Measurements from ENCODE around the gene USP37. TPM values are rescaled to one million over a fixed set of nuclear protein-coding genes. Genes with fewer than 3 reads are reported as not detected.

USP37 gene
- total and polyA plus RNA-seq, 2 of the 13 experiments (the other 11 are each of a cell fraction or from before 2014, with no cell fraction given), result 6.5 to 30.6 TPM

GRCh38 chr2:218406949-218407618 lies 161.1 kb downstream of the USP37 start (continued):
- no peak for TF ChIP-seq ZNF142 (CRISPR knock-in tag; IDR thresholded peaks at IDR 0.05)
- no peak for TF ChIP-seq ONECUT2 (CRISPR knock-in tag; IDR thresholded peaks at IDR 0.05)
- no peak for TF ChIP-seq PHF20 (CRISPR knock-in tag; IDR thresholded peaks at IDR 0.05)
- TF ChIP-seq CBX5 (CRISPR knock-in tag; IDR thresholded peaks at IDR 0.05; ENCODE audit: borderline replicate concordance), result no peak
- TF ChIP-seq TEAD2 (CRISPR knock-in tag; IDR thresholded peaks at IDR 0.05), result no peak
- TF ChIP-seq NONO (IDR thresholded peaks at IDR 0.05), result no peak
- TF ChIP-seq NONO (CRISPR knock-in tag; conservative IDR thresholded peaks at IDR 0.05), result no peak
- TF ChIP-seq, protein P1, sequence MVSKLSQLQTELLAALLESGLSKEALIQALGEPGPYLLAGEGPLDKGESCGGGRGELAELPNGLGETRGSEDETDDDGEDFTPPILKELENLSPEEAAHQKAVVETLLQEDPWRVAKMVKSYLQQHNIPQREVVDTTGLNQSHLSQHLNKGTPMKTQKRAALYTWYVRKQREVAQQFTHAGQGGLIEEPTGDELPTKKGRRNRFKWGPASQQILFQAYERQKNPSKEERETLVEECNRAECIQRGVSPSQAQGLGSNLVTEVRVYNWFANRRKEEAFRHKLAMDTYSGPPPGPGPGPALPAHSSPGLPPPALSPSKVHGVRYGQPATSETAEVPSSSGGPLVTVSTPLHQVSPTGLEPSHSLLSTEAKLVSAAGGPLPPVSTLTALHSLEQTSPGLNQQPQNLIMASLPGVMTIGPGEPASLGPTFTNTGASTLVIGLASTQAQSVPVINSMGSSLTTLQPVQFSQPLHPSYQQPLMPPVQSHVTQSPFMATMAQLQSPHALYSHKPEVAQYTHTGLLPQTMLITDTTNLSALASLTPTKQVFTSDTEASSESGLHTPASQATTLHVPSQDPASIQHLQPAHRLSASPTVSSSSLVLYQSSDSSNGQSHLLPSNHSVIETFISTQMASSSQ (IDR thresholded peaks at IDR 0.05; ENCODE audit: low read depth), result no peak
- TF ChIP-seq, protein P1 (CRISPR knock-in tag; IDR thresholded peaks at IDR 0.05; ENCODE audit: borderline replicate concordance), result no peak
- TF ChIP-seq TEF (CRISPR knock-in tag; IDR thresholded peaks at IDR 0.05), result no peak
- no peak for TF ChIP-seq MED13 (CRISPR knock-in tag; IDR thresholded peaks at IDR 0.05)
- TF ChIP-seq ZNF30 (CRISPR knock-in tag; IDR thresholded peaks at IDR 0.05), result no peak
- TF ChIP-seq ATF3 (CRISPR knock-in tag; IDR thresholded peaks at IDR 0.05), result no peak
- TF ChIP-seq SAP130 (CRISPR knock-in tag; IDR thresholded peaks at IDR 0.05; ENCODE audit: low read depth), result peak; percentile 9; the same call in 1 of the 2 replicates
- no peak for TF ChIP-seq TRAFD1 (CRISPR knock-in tag; IDR thresholded peaks at IDR 0.05; ENCODE audit: borderline replicate concordance)
- 0 out of 2 replicates have a peak, but pooled peaks have one; percentile 73 for TF ChIP-seq MBNL3 (CRISPR knock-in tag; conservative IDR thresholded peaks at IDR 0.05)
- TF ChIP-seq SCMH1 (CRISPR knock-in tag; IDR thresholded peaks at IDR 0.05; ENCODE audit: borderline replicate concordance), result no peak
- TF ChIP-seq JUND (CRISPR knock-in tag; IDR thresholded peaks at IDR 0.05), result no peak

Measured in HepG2 (cell line).